ENCODE data around the gene RAD51B.

DNA sequence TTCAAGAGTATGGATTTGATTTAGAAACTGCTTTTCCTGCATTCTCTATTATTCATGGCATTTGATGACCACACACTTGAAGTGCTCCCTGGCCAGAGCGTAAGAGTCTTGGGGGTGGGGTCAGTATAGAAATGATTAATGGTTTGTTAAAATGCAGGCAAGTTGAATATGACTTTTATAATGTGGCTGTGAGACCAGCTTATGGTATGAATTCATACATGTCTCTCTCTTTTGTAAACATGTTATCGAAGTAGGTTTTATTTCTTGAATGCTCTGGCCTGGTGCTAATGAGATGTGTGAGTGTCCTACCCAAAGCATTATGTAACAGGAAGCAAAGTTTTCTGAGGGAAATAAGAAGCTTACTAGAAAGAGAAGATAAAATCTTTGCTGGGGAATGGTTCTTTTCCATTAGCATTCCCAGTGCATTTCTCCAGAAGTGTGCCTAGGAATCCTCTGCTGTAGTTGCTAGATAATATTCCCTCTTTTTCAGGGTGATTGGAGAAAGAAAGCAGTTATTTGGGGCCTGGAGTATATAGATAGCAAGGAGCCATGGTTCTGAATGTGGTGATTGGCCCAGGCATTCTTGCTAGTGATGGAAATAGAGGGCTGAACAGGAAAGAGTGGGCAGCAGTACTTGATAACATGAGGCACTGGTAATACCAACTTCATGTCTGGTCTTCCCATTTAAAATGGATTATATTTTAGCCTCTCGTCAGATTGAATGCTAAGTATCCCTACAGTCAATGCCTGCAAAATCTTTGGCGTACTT is 289.7 kb downstream of the RAD51B start:
- TF ChIP-seq, protein P1, sequence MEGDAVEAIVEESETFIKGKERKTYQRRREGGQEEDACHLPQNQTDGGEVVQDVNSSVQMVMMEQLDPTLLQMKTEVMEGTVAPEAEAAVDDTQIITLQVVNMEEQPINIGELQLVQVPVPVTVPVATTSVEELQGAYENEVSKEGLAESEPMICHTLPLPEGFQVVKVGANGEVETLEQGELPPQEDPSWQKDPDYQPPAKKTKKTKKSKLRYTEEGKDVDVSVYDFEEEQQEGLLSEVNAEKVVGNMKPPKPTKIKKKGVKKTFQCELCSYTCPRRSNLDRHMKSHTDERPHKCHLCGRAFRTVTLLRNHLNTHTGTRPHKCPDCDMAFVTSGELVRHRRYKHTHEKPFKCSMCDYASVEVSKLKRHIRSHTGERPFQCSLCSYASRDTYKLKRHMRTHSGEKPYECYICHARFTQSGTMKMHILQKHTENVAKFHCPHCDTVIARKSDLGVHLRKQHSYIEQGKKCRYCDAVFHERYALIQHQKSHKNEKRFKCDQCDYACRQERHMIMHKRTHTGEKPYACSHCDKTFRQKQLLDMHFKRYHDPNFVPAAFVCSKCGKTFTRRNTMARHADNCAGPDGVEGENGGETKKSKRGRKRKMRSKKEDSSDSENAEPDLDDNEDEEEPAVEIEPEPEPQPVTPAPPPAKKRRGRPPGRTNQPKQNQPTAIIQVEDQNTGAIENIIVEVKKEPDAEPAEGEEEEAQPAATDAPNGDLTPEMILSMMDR (IDR thresholded peaks at IDR 0.05) = no peak
- no peak for TF ChIP-seq POLR2AphosphoS5 (IDR thresholded peaks at IDR 0.05)
- no peak for TF ChIP-seq POLR2A (IDR thresholded peaks at IDR 0.05)
- TF ChIP-seq EP300 (IDR thresholded peaks at IDR 0.05; ENCODE audit: low read depth) = no peak
